Liver (tissue), 3 donors: ENCODE measurements around the gene TTC33.
"Not testable (repeated sequence)": the region's sequence is repeated elsewhere in the genome, so short reads cannot be mapped to it uniquely, and the experiment has no call there.

Experiments used
- EGR1 ChIP-seq, 2 donors: IDR thresholded peaks; 2 replicates each; pipeline ENCODE4 v1.6.1; 2016 to 2018; ENCODE audit warnings: antibody characterized with exemption in 2 of 2, low read depth in 2 of 2
- FOXA1 ChIP-seq: IDR thresholded peaks from 2 replicates; pipeline ENCODE4 v1.6.1; 2016; ENCODE audit warnings: antibody characterized with exemption
- GABPA ChIP-seq, 2 donors: IDR thresholded peaks in 1 of 2; conservative IDR thresholded peaks in 1 of 2; 2 replicates each; pipeline ENCODE4 v1.6.1; 2016; ENCODE audit warnings: antibody characterized with exemption in 2 of 2, mild to moderate bottlenecking in 1 of 2, moderate library complexity in 1 of 2
- HNF4G ChIP-seq: IDR thresholded peaks from 2 replicates; pipeline ENCODE4 v1.6.1; 2016; ENCODE audit warnings: antibody characterized with exemption
- JUND ChIP-seq, 2 donors: IDR thresholded peaks; 2 replicates each; pipeline ENCODE4 v1.6.1; 2016; ENCODE audit warnings: antibody characterized with exemption in 2 of 2
- RAD21 ChIP-seq, 2 donors: IDR thresholded peaks; 2 replicates each; pipeline ENCODE4 v1.6.1; 2016; ENCODE audit warnings: antibody characterized with exemption in 2 of 2, mild to moderate bottlenecking in 2 of 2
- TAF1 ChIP-seq: conservative IDR thresholded peaks from 2 replicates; pipeline ENCODE4 v1.6.1; 2016; ENCODE audit warnings: antibody characterized with exemption, mild to moderate bottlenecking
- TF ChIP-seq, protein P1 (sequence below): fragments of 150-350 bp; IDR thresholded peaks from 2 replicates; pipeline ENCODE4 v1.5.1; 2017; ENCODE audit warnings: improper control_type of control experiment, low read depth, low read length; ENCODE audit not compliant: missing input control
- TF ChIP-seq, protein P2 (sequence below): IDR thresholded peaks from 2 replicates; pipeline ENCODE4 v1.6.1; 2016; ENCODE audit warnings: antibody characterized with exemption
- TF ChIP-seq, protein P3 (sequence below): IDR thresholded peaks from 2 replicates; pipeline ENCODE4 v1.6.1; 2016; ENCODE audit warnings: antibody characterized with exemption
- TF ChIP-seq, protein P4 (sequence below): IDR thresholded peaks from 2 replicates; pipeline ENCODE4 v1.6.1; 2016; ENCODE audit warnings: antibody characterized with exemption
- donor health status: healthy.
- donor health status: healthy.

DNA sequence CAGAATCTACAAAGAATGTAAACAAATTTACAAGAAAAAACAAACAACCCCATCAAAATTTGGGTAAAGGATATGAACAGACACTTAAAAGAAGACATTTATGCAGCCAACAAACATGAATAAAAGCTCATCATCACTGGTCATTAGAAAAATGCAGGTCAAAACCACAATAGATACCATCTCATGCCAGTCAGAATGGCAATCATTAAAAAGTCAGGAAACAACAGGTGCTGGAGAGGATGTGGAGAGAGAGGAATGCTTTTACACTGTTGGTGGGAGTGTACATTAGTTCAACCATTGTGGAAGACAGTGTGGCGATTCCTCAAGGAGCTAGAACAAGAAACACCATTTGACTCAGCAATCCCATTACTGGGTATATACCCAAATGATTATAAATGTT lies 116.2 kb downstream of the TTC33 start:
- TF ChIP-seq, protein P1, sequence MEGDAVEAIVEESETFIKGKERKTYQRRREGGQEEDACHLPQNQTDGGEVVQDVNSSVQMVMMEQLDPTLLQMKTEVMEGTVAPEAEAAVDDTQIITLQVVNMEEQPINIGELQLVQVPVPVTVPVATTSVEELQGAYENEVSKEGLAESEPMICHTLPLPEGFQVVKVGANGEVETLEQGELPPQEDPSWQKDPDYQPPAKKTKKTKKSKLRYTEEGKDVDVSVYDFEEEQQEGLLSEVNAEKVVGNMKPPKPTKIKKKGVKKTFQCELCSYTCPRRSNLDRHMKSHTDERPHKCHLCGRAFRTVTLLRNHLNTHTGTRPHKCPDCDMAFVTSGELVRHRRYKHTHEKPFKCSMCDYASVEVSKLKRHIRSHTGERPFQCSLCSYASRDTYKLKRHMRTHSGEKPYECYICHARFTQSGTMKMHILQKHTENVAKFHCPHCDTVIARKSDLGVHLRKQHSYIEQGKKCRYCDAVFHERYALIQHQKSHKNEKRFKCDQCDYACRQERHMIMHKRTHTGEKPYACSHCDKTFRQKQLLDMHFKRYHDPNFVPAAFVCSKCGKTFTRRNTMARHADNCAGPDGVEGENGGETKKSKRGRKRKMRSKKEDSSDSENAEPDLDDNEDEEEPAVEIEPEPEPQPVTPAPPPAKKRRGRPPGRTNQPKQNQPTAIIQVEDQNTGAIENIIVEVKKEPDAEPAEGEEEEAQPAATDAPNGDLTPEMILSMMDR: not testable (repeated sequence)
- TF ChIP-seq JUND (IDR thresholded peaks at IDR 0.05); RAD21 (IDR thresholded peaks at IDR 0.05); FOXA1; GABPA (IDR thresholded peaks at IDR 0.05 in 1 of 2, conservative IDR thresholded peaks at IDR 0.05 in 1 of 2); TAF1; HNF4G; EGR1 (IDR thresholded peaks at IDR 0.05; ENCODE audit: low read depth in 2 of 2): not testable (repeated sequence)
- TF ChIP-seq, protein P2, sequence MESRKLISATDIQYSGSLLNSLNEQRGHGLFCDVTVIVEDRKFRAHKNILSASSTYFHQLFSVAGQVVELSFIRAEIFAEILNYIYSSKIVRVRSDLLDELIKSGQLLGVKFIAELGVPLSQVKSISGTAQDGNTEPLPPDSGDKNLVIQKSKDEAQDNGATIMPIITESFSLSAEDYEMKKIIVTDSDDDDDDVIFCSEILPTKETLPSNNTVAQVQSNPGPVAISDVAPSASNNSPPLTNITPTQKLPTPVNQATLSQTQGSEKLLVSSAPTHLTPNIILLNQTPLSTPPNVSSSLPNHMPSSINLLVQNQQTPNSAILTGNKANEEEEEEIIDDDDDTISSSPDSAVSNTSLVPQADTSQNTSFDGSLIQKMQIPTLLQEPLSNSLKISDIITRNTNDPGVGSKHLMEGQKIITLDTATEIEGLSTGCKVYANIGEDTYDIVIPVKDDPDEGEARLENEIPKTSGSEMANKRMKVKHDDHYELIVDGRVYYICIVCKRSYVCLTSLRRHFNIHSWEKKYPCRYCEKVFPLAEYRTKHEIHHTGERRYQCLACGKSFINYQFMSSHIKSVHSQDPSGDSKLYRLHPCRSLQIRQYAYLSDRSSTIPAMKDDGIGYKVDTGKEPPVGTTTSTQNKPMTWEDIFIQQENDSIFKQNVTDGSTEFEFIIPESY: not testable (repeated sequence)
- TF ChIP-seq, protein P3, sequence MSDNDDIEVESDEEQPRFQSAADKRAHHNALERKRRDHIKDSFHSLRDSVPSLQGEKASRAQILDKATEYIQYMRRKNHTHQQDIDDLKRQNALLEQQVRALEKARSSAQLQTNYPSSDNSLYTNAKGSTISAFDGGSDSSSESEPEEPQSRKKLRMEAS: not testable (repeated sequence)
- TF ChIP-seq, protein P4, sequence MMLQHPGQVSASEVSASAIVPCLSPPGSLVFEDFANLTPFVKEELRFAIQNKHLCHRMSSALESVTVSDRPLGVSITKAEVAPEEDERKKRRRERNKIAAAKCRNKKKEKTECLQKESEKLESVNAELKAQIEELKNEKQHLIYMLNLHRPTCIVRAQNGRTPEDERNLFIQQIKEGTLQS: not testable (repeated sequence)
